H1 (cell line): ENCODE data around the gene TRIM44. TPM values are rescaled to one million over a fixed set of nuclear protein-coding genes. Genes with fewer than 3 reads are reported as not detected.

ENCODE experiments used
- BCL11A ChIP-seq, 2 experiments: IDR thresholded peaks; one replicate each; pipeline ENCODE4 v1.6.1; 2011; ENCODE audit warnings: low read depth in 2 of 2, low read length in 2 of 2, mild to moderate bottlenecking in 2 of 2
- RNF2 ChIP-seq: fragments of 200-900, 300-1000 bp; sonication (generic); IDR thresholded peaks from 2 replicates; pipeline ENCODE4 v1.7.1; 2016; ENCODE audit warnings: borderline replicate concordance, low read depth, mild to moderate bottlenecking, antibody characterized with exemption, low read length; ENCODE audit not compliant: poor library complexity, severe bottlenecking; ENCODE audit errors: missing control alignments
- SP4 ChIP-seq: IDR thresholded peaks from 2 replicates; pipeline ENCODE4 v1.6.1; 2012; ENCODE audit warnings: low read length, inconsistent platforms
- polyA plus RNA-seq, 7 experiments: library from polyadenylated mRNA; depleted of rRNA in 3 of 7; stranded (reverse) in 5 of 7; unstranded in 2 of 7; fragments of >200 nt in 5 of 7; fragments of 200-250 nt in 2 of 7; gene quantifications; 1 replicate in 5 of 7; 2 replicates in 1 of 7; 4 replicates in 1 of 7; pipeline versions ENCODE4 v1.2.1 to v1.2.3, GENCODE V29; 2011 to 2013; ENCODE audit warnings: missing spikeins in 2 of 7, mixed read lengths in 2 of 7
- total RNA-seq: library from RNA; stranded (reverse); fragmentation: NEBNext Ultra II Directional; extraction: Animal tissue kit (Norgen Biotek cat#: 25700); gene quantifications from 2 replicates; pipeline ENCODE4 v1.2.1, GENCODE V29; 2021

Gene TRIM44
- total and polyA plus RNA-seq, 2 of the 8 experiments (the other 6 are each of a cell fraction or from before 2014, with no cell fraction given), result 13.9 to 34.4 TPM

DNA sequence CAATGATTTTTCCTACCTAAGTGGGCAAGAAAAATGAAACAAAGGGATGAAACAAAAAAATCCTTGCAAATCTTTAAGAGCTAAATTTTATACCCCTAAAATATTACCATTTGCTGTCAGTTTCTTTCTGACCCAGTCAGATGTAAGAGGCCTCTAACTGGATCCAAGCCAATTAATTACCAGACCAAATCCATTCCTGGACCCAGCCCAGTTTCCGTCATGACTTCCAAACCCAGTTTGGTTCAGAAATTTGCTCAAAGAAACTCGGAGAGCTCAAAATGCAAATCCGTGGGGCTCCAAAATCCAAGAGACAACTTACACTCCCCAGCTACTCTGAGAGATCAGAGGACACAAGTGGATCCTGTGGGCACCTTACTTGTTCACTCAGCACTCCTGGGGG is 46.8 kb downstream of the TRIM44 start (continued):
- TF ChIP-seq RNF2 (no peak), BCL11A (IDR thresholded peaks at IDR 0.05; ENCODE audit: low read depth in 2 of 2, low read length in 2 of 2) (no peak), SP4 (no peak)
